HepG2 (cell line): ENCODE results near the gene LAMP1. TPM values are rescaled to one million over a fixed set of nuclear protein-coding genes. Genes with fewer than 3 reads are reported as not detected.

Experiments used
- ATAC-seq: fragments of 200-7000 bp; cut with Tn5 transposase; 3 replicates; pipeline ENCODE4 v1.9.1; 2020; ENCODE audit warnings: mild to moderate bottlenecking, moderate library complexity
- BruUV-seq: library from RNA; stranded (reverse); fragments of 400-500 nt; replicated peaks from 2 replicates; lab custom pipeline; 2021; lab: Mats Ljungman, UMichigan
- CTCF ChIA-PET: fragments of 300-600 bp; formaldehyde crosslinking; extraction: SDS; loops from one replicate; lab custom pipeline; 2021; ENCODE audit warnings: low total read pairs, inconsistent platforms, low intra/inter-chr PET ratio; lab: Yijun Ruan, JAX
- POLR2A ChIA-PET: fragments of 350-600 bp; sonication (Branson Sonifier 250); formaldehyde crosslinking; loops from one replicate; lab custom pipeline; 2020; ENCODE audit warnings: antibody characterized with exemption, inconsistent platforms; lab: Yijun Ruan, JAX
- DNase-seq: peaks from one replicate; pipeline ENCODE4 v3.0.0-alpha.2; 2015; ENCODE audit warnings: low spot score
- FAIRE-seq: peaks from 3 replicates; lab custom pipeline; 2011; peaks lifted over from hg19 to GRCh38; lab: Jason Lieb, UNC
- H2AFZ ChIP-seq: one replicate; pipeline ENCODE4 v1.6.1; 2011; ENCODE audit warnings: low read length, inconsistent platforms
- H3K27ac ChIP-seq: fragments of 300-600 bp; 3 replicates; pipeline ENCODE4 v1.8.0; 2011; ENCODE audit warnings: mixed run types, mild to moderate bottlenecking, mixed read lengths, low read length, inconsistent platforms; ENCODE audit not compliant: insufficient read depth; ENCODE audit errors: extremely low read length
- H3K27me3 ChIP-seq, 2 experiments: fragments of 200-600 bp in 1 of 2; 2 replicates in 1 of 2; 3 replicates in 1 of 2; pipeline versions ENCODE4 v1.6.0 to v1.8.0; 2011; ENCODE audit warnings: low read length in 2 of 2, mild to moderate bottlenecking in 2 of 2, moderate library complexity in 2 of 2, inconsistent platforms in 1 of 2; ENCODE audit not compliant: insufficient read depth in 2 of 2, control insufficient read depth in 1 of 2
- H3K36me3 ChIP-seq, 2 experiments: fragments of 200-600 bp in 1 of 2; replicated peaks in 1 of 2; 2 replicates in 1 of 2; 3 replicates in 1 of 2; pipeline versions ENCODE4 v1.5.1 to v1.8.0; 2011; ENCODE audit warnings: low read length in 2 of 2, inconsistent platforms in 1 of 2; ENCODE audit not compliant: insufficient read depth in 2 of 2, control insufficient read depth in 1 of 2
- H3K4me1 ChIP-seq: 2 replicates; pipeline ENCODE4 v1.5.1; 2012; ENCODE audit warnings: low read length, inconsistent platforms; ENCODE audit not compliant: insufficient read depth
- H3K4me2 ChIP-seq: 2 replicates; pipeline ENCODE4 v1.6.0; 2011; ENCODE audit warnings: low read depth, low read length, inconsistent platforms
- H3K4me3 ChIP-seq, 3 experiments: fragments of 200-600 bp in 1 of 3; sonication (generic), shearing (Covaris generic) in 1 of 3; replicated peaks in 1 of 3; 2 replicates each; pipeline ENCODE4 v1.5.1; 2011 to 2016; ENCODE audit warnings: low read length in 3 of 3, inconsistent platforms in 2 of 3, low read depth in 2 of 3, mild to moderate bottlenecking in 2 of 3, control low read depth in 1 of 3, mixed read lengths in 1 of 3; ENCODE audit not compliant: insufficient read depth in 1 of 3
- H3K79me2 ChIP-seq: one replicate; pipeline ENCODE4 v1.6.1; 2011; ENCODE audit warnings: low read length, inconsistent platforms; ENCODE audit not compliant: insufficient read depth
- H3K9ac ChIP-seq: 2 replicates; pipeline ENCODE4 v1.6.0; 2011; ENCODE audit warnings: mild to moderate bottlenecking, low read depth, low read length, inconsistent platforms; ENCODE audit not compliant: insufficient read depth
- H3K9me3 ChIP-seq: 2 replicates; pipeline ENCODE4 v1.5.1; 2012; ENCODE audit warnings: mild to moderate bottlenecking, low read length
- H4K20me1 ChIP-seq: 2 replicates; pipeline ENCODE4 v1.6.0; 2011; ENCODE audit warnings: inconsistent platforms, mild to moderate bottlenecking, low read length, moderate library complexity; ENCODE audit not compliant: insufficient read depth
- AGO2 ChIP-seq: fragments of 200-400 bp; formaldehyde crosslinking; optimal IDR thresholded peaks from 2 replicates; pipeline ENCODE3; 2017; ENCODE audit warnings: mild to moderate bottlenecking, low read depth, low read length, moderate library complexity
- HOXA7 ChIP-seq: sonication (generic); formaldehyde crosslinking; IDR thresholded peaks from 2 replicates; pipeline ENCODE4 v1.8.1; 2022; ENCODE audit warnings: mild to moderate bottlenecking, missing genetic modification reagents, moderate library complexity
- KDM5A ChIP-seq: fragments of 200-600 bp; sonication (generic); IDR thresholded peaks from 2 replicates; pipeline ENCODE4 v1.7.0; 2018; ENCODE audit warnings: antibody characterized with exemption, mild to moderate bottlenecking, low read length, borderline replicate concordance
- MEIS1 ChIP-seq: sonication (generic); formaldehyde crosslinking; IDR thresholded peaks from 2 replicates; pipeline ENCODE4 v1.9.0; 2021; ENCODE audit warnings: mild to moderate bottlenecking, missing genetic modification reagents, moderate library complexity, borderline replicate concordance
- MYC ChIP-seq: sonication (generic); formaldehyde crosslinking; IDR thresholded peaks from 2 replicates; pipeline ENCODE4 v1.9.0; 2021; ENCODE audit warnings: missing genetic modification reagents, borderline replicate concordance
- POLR2G ChIP-seq: fragments of 200-400 bp; formaldehyde crosslinking; IDR thresholded peaks from 2 replicates; pipeline ENCODE4 v1.6.1; 2018; ENCODE audit warnings: mild to moderate bottlenecking, low read depth, low read length, moderate library complexity
- RBFOX2 ChIP-seq: fragments of 200-400 bp; formaldehyde crosslinking; IDR thresholded peaks from 2 replicates; pipeline ENCODE4 v1.6.1; 2017; ENCODE audit warnings: low read depth, mild to moderate bottlenecking, low read length
- RBM22 ChIP-seq: fragments of 200-400 bp; formaldehyde crosslinking; optimal IDR thresholded peaks from 2 replicates; pipeline ENCODE3; 2017; ENCODE audit warnings: mild to moderate bottlenecking, low read length, moderate library complexity
- SP140L ChIP-seq: sonication (generic); formaldehyde crosslinking; IDR thresholded peaks from 2 replicates; pipeline ENCODE4 v1.4.0; 2020; ENCODE audit warnings: missing genetic modification reagents, borderline replicate concordance
- SYNCRIP ChIP-seq: fragments of 200-400 bp; formaldehyde crosslinking; IDR thresholded peaks from 2 replicates; pipeline ENCODE4 v1.6.1; 2018; ENCODE audit warnings: mild to moderate bottlenecking, low read depth, low read length; ENCODE audit not compliant: insufficient read depth
- ZNF367 ChIP-seq: sonication (generic); formaldehyde crosslinking; IDR thresholded peaks from 2 replicates; pipeline ENCODE4 v1.4.0; 2020; ENCODE audit warnings: missing genetic modification reagents, borderline replicate concordance
- ZNF549 ChIP-seq: sonication (generic); formaldehyde crosslinking; IDR thresholded peaks from 2 replicates; pipeline ENCODE4 v1.5.0; 2020; ENCODE audit warnings: missing genetic modification reagents
- ZNF850 ChIP-seq: sonication (generic); formaldehyde crosslinking; conservative IDR thresholded peaks from 2 replicates; pipeline ENCODE4 v1.9.0; 2021; ENCODE audit warnings: mild to moderate bottlenecking, missing genetic modification reagents
- WGBS: methylation state at CpG from one replicate; pipeline ENCODE4 v1.1.6; 2017; ENCODE audit warnings: low lambda C conversion rate; 5-methylcytosine and 5-hydroxymethylcytosine counted together
- in situ Hi-C: cut with HindIII; loops from 2 replicates; pipeline ENCODE4 v1.10.0; 2017; ENCODE audit warnings: low pct_unique_long_range_greater_than_20kb; ENCODE audit not compliant: extremely low pct_ligation_motif_present
- intact Hi-C: fragments of 100-400 bp; cut with micrococcal nuclease; formaldehyde crosslinking; loops from one replicate; pipeline ENCODE4 v1.10.0; 2022; ENCODE audit not compliant: unreplicated experiment
- polyA plus RNA-seq, 8 experiments: library from polyadenylated mRNA; depleted of rRNA in 3 of 8; stranded (reverse) in 7 of 8; unstranded in 1 of 8; fragments of >200 nt; fragmentation: Illumina TruSeq in 4 of 8; extraction: Trizol in 4 of 8; gene quantifications; 2 replicates each; pipeline versions ENCODE4 v1.2.1 to v1.2.3, GENCODE V29; 2011 to 2016; ENCODE audit warnings: low read depth in 4 of 8, missing spikeins in 1 of 8, mixed read lengths in 1 of 8; ENCODE audit not compliant: insufficient read depth in 1 of 8
- total RNA-seq, 5 experiments: library from RNA; depleted of rRNA; stranded (reverse); fragments of >200 nt; fragmentation: Illumina TruSeq; extraction: Trizol; gene quantifications; 2 replicates each; pipeline ENCODE4 v1.2.3, GENCODE V29; 2016; ENCODE audit warnings: low read depth in 1 of 5

LAMP1 gene
- total and polyA plus RNA-seq, 2 of the 13 experiments (the other 11 are each of a cell fraction or from before 2014, with no cell fraction given) = 103 to 112 TPM

DNA sequence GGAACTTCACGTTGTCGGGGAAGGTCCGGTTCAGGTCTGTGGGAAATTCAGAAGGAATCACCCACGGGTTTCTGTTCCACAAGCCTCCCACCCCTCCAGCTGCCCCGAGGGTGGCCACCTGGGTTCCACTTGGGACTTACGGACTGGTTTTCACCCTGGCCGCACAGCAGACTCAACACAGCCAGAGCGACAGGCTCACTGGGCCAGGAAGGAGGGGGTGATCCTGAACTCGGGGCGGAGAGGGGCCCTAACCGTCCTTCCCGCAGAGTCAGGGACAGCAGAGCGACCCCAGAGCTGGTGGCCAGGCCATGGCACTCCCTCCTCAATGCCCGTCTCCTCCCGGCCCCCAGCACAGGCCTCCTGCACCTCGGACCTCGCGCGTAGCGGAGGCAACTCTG lies 53.9 kb downstream of the LAMP1 start:
- intact Hi-C loops (no loop called here), in situ Hi-C loops (no loop called here)
- POLR2A ChIA-PET = interaction anchor here (0.9 to 1.6 kb wide), 2 partner anchors 11 to 45 kb away, joined by 3 read pairs; no protein-coding TSS in a partner anchor
- Histone ChIP-seq H3K4me1 (no peaks in the 10 kb centered on the region), H4K20me1 (0 out of 2 replicates have a peak, but pooled peaks cover 2% of the 10 kb centered on the region), H2AFZ (no peak overlapping the region), H3K27ac (no peak overlapping the region), H3K36me3 (peaks cover 21 to 54% of the 10 kb centered on the region in 2 experiments), H3K9me3 (no peaks in the 10 kb centered on the region)
- peak; percentile 12; the same call in 2 of the 3 replicates for ATAC-seq
- TF ChIP-seq MYC (CRISPR knock-in tag) = no peak
- TF ChIP-seq RBFOX2 = 0 out of 2 replicates have a peak, but pooled peaks have one; percentile 15
- TF ChIP-seq, all 625 proteins: peak for 1
- BruUV-seq = no TSS peak
- 89% methylated on average over 10 of the region's 20 CpGs for WGBS
- Histone ChIP-seq H3K4me2 (no peak overlapping the region), H3K27me3 (no peaks in the 10 kb centered on the region), H3K4me3 (no peak overlapping the region), H3K9ac (no peak overlapping the region), H3K79me2 (no peaks in the 10 kb centered on the region)
- CTCF ChIA-PET = interaction anchor here (1.2 kb wide), 1 partner anchor 42 kb away, joined by 4 read pairs; no protein-coding TSS in a partner anchor
- DNase-seq (no peak), FAIRE-seq (no peak)

DNA sequence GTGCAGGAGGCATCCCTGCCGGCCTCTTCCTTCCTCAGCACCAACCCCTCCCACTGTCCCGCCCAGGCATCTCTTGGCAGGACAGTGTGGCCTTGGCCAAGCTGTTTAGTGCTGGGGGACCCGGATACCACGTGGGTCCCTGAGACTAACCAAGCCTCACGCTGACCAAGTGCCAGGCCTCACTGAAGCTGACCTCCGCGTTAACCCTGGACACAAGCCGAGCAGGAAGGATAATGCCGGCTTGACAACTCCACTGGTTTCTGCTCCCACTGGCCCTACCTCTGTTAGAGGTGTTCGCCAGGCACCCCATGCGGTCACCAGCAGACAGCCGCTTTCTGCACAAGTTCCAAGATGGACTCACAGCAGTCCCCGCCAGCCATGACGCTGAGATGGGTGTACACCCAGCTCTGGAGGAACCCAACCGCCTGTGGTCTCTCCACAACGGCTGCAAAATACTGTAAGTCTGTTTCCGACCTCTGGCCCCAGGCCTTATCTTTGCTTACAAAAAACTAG lies 54.5 kb downstream of the LAMP1 start:
- Histone ChIP-seq H3K4me1 (no peaks in the 10 kb centered on the region), H3K36me3 (peaks cover 21 to 54% of the 10 kb centered on the region in 2 experiments), H3K79me2 (no peaks in the 10 kb centered on the region), H4K20me1 (0 out of 2 replicates have a peak, but pooled peaks cover 2% of the 10 kb centered on the region), H3K9me3 (no peaks in the 10 kb centered on the region), H3K27me3 (no peaks in the 10 kb centered on the region), H3K4me2 (no peak overlapping the region), H3K4me3 (no peak overlapping the region), H2AFZ (no peak overlapping the region), H3K9ac (no peak overlapping the region), H3K27ac (no peak overlapping the region)
- POLR2A ChIA-PET = interaction anchor here (0.9 to 1.6 kb wide), 2 partner anchors 10 to 45 kb away, joined by 3 read pairs; no protein-coding TSS in a partner anchor
- CTCF ChIA-PET = no interaction called here
- intact Hi-C loops (no loop called here), in situ Hi-C loops (no loop called here)
- FAIRE-seq = no peak
- peak; percentile 17; the same call in 2 of the 3 replicates for ATAC-seq
- no TSS peak for BruUV-seq
- WGBS = 95% methylated on average over 10 of the region's 17 CpGs
- no peak for DNase-seq
- TF ChIP-seq POLR2G = peak; percentile 48; the same call in 1 of the 2 replicates
- no peak for TF ChIP-seq ZNF549
- TF ChIP-seq KDM5A = no peak
- no peak for TF ChIP-seq SP140L (CRISPR knock-in tag)
- peak; percentile 45 for TF ChIP-seq RBM22
- TF ChIP-seq HOXA7 (CRISPR knock-in tag) = no peak
- no peak for TF ChIP-seq MEIS1
- TF ChIP-seq AGO2 = peak; percentile 74
- TF ChIP-seq ZNF367 (CRISPR knock-in tag) = no peak
- no peak for TF ChIP-seq ZNF850 (CRISPR knock-in tag)
- TF ChIP-seq SYNCRIP = no peak
